Urinary bladder (tissue), 4 donors: ENCODE data around the gene RBFOX1. TPM values are rescaled to one million over a fixed set of nuclear protein-coding genes. Genes with fewer than 3 reads are reported as not detected.

Experiments used
- DNase-seq: peaks from one replicate; pipeline ENCODE4 v3.0.0-alpha.2; 2015; ENCODE audit errors: extremely low spot score
- H3K27ac ChIP-seq: one replicate; pipeline ENCODE4 v1.5.1; 2013; ENCODE audit warnings: low read depth, mild to moderate bottlenecking, moderate library complexity
- H3K36me3 ChIP-seq: one replicate; pipeline ENCODE4 v1.6.1; 2013; ENCODE audit warnings: mild to moderate bottlenecking, moderate library complexity; ENCODE audit not compliant: insufficient read depth
- H3K4me1 ChIP-seq: one replicate; pipeline ENCODE4 v1.6.1; 2013; ENCODE audit warnings: mild to moderate bottlenecking, moderate library complexity; ENCODE audit not compliant: insufficient read depth
- H3K4me3 ChIP-seq: one replicate; pipeline ENCODE4 v1.5.1; 2013; ENCODE audit warnings: low read depth, low read length
- WGBS: extraction: QIAGEN DNeasy Blood & Tissue Kit; methylation state at CpG from one replicate; pipeline ENCODE4 v1.1.7; 2013; 5-methylcytosine and 5-hydroxymethylcytosine counted together
- polyA plus RNA-seq: library from polyadenylated mRNA; stranded (reverse); fragments of 200-250 nt; gene quantifications from one replicate; pipeline ENCODE4 v1.2.3, GENCODE V29; 2013
- total RNA-seq: library from RNA; depleted of rRNA; stranded (reverse); fragments of >200 nt; gene quantifications from one replicate; pipeline ENCODE4 v1.2.3, GENCODE V29; 2014
- donor health status: healthy with polysubstance abuse.
- donor health status: healthy.

The RBFOX1 gene
- total and polyA plus RNA-seq, 2 donors, result 0.72 to 2.4 TPM

DNA sequence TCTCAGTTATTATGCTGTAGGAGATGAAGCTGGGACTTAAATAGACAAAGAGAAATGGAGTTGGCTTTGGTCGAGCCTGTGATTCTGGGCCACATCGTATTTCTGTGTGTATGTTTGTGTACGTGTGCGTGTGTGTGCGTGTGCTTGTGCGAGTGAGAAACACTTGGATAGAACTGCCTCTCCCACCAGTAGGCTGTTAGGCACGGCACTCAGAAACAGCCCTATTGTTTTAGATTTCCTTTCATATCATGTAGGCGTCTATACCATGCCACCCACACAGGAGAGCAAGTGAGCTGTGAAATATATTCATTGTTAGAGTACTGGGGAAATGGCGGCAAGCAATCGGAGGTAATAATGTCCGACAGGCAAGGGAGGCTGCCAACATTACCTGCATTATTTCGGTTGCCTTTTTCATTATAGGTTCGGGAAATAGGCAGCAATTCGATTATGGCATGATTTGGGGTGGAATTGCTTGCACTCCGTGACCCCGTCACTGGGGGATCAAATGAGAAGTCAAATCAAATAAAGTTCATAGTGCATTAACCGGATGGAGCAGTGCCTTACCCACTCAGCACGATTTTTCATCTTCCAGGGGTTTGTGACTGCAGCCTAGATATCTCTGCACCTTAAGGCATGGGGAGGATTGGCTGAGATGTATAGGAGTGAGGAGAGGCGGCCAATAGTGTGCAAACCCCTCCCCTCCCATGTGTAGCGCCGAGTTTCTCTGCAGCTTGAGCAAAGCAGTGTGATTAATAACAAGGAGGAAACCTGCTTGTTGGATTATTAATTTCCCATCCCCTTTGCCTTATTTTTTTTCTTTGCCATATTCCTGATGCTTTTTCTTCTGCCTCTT is 89.6 kb downstream of the RBFOX1 start:
- Histone ChIP-seq H3K36me3 (no peaks in the 10 kb centered on the region), H3K27ac (no peak overlapping the region), H3K4me1 (no peaks in the 10 kb centered on the region), H3K4me3 (no peak overlapping the region)
- DNase-seq, result no peak
- 83% methylated on average over 21 of the region's 21 CpGs for WGBS

- H3K27ac ChIP-seq, result no peak overlapping the region
- WGBS, result 38% methylated on average over 4 of the region's 4 CpGs
- no peaks in the 10 kb centered on the region for H3K4me1 ChIP-seq
- DNase-seq, result no peak
- no peak overlapping the region for H3K4me3 ChIP-seq
- no peaks in the 10 kb centered on the region for H3K36me3 ChIP-seq
Observed at GRCh38 chr16:7423434-7424044, 90.9 kb downstream of the RBFOX1 start.

DNA sequence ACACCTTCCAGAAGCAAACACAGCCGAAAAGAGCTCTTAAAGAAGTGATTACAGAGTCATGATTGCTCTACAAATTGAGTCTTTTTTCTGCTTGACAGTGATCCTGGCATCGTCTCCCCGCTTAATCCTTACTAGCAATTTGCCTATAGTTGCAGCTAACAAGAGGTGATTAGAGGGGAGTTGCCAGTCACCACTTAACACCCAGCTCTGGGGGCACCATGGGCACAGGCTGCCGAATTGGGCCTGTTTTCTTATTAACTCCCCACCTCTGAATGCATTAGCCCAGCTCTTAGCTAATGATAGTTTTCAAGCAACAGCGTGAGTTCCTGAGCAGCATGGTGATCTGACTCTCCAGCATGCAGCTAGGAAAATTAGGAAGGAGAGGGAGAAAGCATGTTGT is 93.5 kb downstream of the RBFOX1 start:
- DNase-seq, result no peak
- H3K4me3 ChIP-seq, result no peak overlapping the region
- no peaks in the 10 kb centered on the region for H3K4me1 ChIP-seq
- no peak overlapping the region for H3K27ac ChIP-seq
- WGBS, result 49% methylated on average over 5 of the region's 5 CpGs
- no peaks in the 10 kb centered on the region for H3K36me3 ChIP-seq

GRCh38 chr16:7431723-7432122 is 99.1 kb downstream of the RBFOX1 start:
- Histone ChIP-seq H3K36me3 (no peaks in the 10 kb centered on the region), H3K4me1 (no peaks in the 10 kb centered on the region), H3K4me3 (no peak overlapping the region), H3K27ac (no peak overlapping the region)
- DNase-seq, result no peak
- WGBS, result 83% methylated on average over 2 of the region's 2 CpGs

DNA sequence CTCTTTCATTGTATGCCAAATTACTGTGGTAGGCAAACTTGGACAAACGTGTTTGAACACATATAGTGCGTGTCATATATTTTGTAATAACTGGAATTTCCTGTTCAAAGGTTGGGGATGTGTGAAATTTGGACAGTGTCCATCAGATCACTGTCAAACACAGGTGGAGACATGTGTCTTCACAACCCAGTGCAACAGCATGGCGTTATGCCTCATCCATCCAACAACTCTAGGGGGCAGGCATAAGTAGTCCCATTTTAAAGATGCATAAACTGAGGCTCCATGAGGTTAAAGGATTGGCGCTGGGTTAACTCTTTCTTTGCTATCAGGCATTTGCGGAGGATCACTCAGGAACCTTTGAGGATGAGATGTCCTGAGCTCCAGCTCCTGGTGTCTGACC is 103.7 kb downstream of the RBFOX1 start:
- Histone ChIP-seq H3K4me3 (no peak overlapping the region), H3K27ac (no peak overlapping the region), H3K36me3 (no peaks in the 10 kb centered on the region), H3K4me1 (no peaks in the 10 kb centered on the region)
- no peak for DNase-seq
- 80% methylated on average over 5 of the region's 5 CpGs for WGBS

DNA sequence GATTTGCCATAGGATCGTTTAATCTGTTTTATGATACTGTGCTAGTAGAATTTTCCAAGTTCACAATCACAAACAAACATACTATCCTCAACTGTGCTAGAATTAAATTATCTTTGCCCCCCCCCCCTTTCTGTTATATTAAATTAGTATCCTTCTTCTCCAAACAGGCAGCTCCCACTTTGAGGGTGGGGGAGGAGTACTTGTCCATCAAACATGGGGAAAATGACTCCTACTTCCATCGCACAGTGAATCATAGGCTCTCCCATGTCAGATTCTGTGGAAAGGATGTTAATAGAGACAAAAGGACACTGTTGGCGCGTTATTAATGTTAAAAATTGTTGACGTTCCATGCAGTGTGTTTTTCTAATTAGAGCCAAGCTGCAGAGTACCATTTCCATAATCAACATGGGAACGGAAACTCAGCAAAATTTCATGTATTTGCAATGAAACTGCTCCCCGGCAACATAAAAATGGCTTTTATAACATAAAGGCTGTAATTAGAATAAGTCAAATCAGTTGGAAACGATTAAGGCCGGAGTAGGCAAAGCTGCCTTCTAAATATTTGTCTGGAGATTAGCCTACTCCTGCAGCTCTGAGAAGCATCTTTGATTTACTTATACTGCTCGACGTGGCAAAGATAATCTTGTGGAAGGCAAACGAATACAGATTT is 104.6 kb downstream of the RBFOX1 start:
- no peak overlapping the region for H3K27ac ChIP-seq
- 43% methylated on average over 12 of the region's 12 CpGs for WGBS
- no peak for DNase-seq
- no peaks in the 10 kb centered on the region for H3K36me3 ChIP-seq
- H3K4me1 ChIP-seq, result no peaks in the 10 kb centered on the region
- no peak overlapping the region for H3K4me3 ChIP-seq

GRCh38 chr16:7437843-7438242 is 105.2 kb downstream of the RBFOX1 start:
- Histone ChIP-seq H3K27ac (no peak overlapping the region), H3K4me3 (no peak overlapping the region), H3K4me1 (no peaks in the 10 kb centered on the region), H3K36me3 (no peaks in the 10 kb centered on the region)
- DNase-seq, result no peak
- WGBS, result 69% methylated on average over 7 of the region's 7 CpGs

GRCh38 chr16:7438601-7439000 is 106.0 kb downstream of the RBFOX1 start:
- Histone ChIP-seq H3K27ac (no peak overlapping the region), H3K36me3 (no peaks in the 10 kb centered on the region), H3K4me3 (no peak overlapping the region), H3K4me1 (no peaks in the 10 kb centered on the region)
- no peak for DNase-seq
- WGBS, result 78% methylated on average over 5 of the region's 5 CpGs

DNA sequence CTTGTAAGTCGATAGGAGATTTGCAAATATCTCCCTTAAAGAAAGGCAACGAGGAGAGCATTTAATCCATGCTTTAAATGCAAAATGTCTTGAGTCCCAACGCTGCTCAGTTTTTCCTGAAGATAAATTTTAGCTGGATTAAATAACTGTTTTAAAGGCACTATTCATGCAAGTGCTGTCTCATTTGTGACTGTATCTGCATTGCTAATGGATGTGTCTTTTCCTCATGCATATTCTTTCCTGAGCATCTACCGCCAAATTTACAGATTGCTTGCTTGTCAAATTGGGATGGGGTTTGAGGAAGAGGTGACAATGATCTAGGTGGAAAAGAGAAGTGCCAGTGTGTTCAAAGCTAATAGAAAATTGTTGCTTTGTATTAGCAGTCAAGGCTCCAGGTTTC is 106.9 kb downstream of the RBFOX1 start:
- no peak for DNase-seq
- no peaks in the 10 kb centered on the region for H3K4me1 ChIP-seq
- WGBS, result 50% methylated on average over 4 of the region's 4 CpGs
- H3K27ac ChIP-seq, result no peak overlapping the region
- H3K36me3 ChIP-seq, result no peaks in the 10 kb centered on the region
- no peak overlapping the region for H3K4me3 ChIP-seq

GRCh38 chr16:7440886-7441400 is 108.3 kb downstream of the RBFOX1 start:
- no peaks in the 10 kb centered on the region for H3K4me1 ChIP-seq
- no peak overlapping the region for H3K27ac ChIP-seq
- 60% methylated on average over 6 of the region's 6 CpGs for WGBS
- DNase-seq, result no peak
- no peak overlapping the region for H3K4me3 ChIP-seq
- no peaks in the 10 kb centered on the region for H3K36me3 ChIP-seq

GRCh38 chr16:7442050-7442449 is 109.4 kb downstream of the RBFOX1 start:
- no peak overlapping the region for H3K4me3 ChIP-seq
- no peak overlapping the region for H3K27ac ChIP-seq
- H3K36me3 ChIP-seq, result no peaks in the 10 kb centered on the region
- no peaks in the 10 kb centered on the region for H3K4me1 ChIP-seq
- DNase-seq, result no peak
- WGBS, result 58% methylated on average over 7 of the region's 7 CpGs

GRCh38 chr16:7443142-7443541 is 110.5 kb downstream of the RBFOX1 start:
- no peak overlapping the region for H3K4me3 ChIP-seq
- H3K4me1 ChIP-seq, result no peaks in the 10 kb centered on the region
- no peak overlapping the region for H3K27ac ChIP-seq
- DNase-seq, result no peak
- H3K36me3 ChIP-seq, result no peaks in the 10 kb centered on the region
- 78% methylated on average over 4 of the region's 4 CpGs for WGBS

DNA sequence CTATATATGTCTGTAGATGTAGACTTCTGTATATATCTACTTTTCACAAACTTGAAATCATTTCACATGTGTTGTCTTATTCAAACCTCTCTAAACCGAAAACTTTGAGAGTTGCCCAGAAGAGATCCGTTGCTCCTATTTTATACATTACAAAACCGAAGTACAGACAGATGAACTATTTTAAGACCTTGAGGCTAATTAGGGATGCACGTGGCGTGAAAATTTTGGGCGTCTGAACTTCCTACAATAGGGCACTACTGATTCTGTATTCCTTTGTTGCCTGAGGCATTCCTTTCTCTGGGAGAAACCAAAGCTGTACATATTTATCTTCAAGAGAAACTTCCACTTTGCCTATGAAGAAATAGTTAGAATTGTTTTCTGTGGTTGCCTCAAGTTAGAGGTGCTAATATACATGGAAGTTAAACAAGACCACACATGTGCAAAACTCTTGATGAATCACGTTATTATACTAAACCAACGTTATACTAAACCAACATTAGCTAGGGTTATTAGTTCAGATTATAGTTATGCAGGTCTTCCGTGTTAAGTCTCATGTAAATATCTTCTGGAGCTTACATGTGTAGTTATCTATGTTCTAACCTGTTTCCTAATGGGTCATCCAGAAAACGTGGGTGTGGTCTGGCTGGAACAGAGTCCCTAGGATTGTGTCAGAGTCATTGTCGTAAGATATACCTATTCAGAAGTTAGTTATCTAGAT is 111.2 kb downstream of the RBFOX1 start:
- 76% methylated on average over 11 of the region's 11 CpGs for WGBS
- no peaks in the 10 kb centered on the region for H3K36me3 ChIP-seq
- no peak for DNase-seq
- no peak overlapping the region for H3K27ac ChIP-seq
- H3K4me1 ChIP-seq, result no peaks in the 10 kb centered on the region
- H3K4me3 ChIP-seq, result no peak overlapping the region
